ENCODE measurements around the gene IRF8. TPM values are rescaled to one million over a fixed set of nuclear protein-coding genes. Genes with fewer than 3 reads are reported as not detected.

Gene IRF8
- total and polyA plus RNA-seq, 2 of the 13 experiments (the other 11 are each of a cell fraction or from before 2014, with no cell fraction given) = not detected

- TF ChIP-seq HNF1A (IDR thresholded peaks at IDR 0.05; ENCODE audit: low read depth) (peak; percentile 86), HNF1A (CRISPR knock-in tag; IDR thresholded peaks at IDR 0.05; ENCODE audit: borderline replicate concordance) (peak; percentile 59), PAXIP1 (CRISPR knock-in tag; conservative IDR thresholded peaks at IDR 0.05) (peak; percentile 32; the same call in 1 of the 2 replicates), HNF1B (CRISPR knock-in tag; IDR thresholded peaks at IDR 0.05) (peak; percentile 74; the same call in 1 of the 2 replicates), SOX13 (IDR thresholded peaks at IDR 0.05) (no peak), SOX13 (CRISPR knock-in tag; conservative IDR thresholded peaks at IDR 0.05 in 1 of 2, IDR thresholded peaks at IDR 0.05 in 1 of 2) (peak in 1 of 2 experiments; percentile 28; a peak in 1 of 4 replicates), HNF4A (CRISPR knock-in tag; IDR thresholded peaks at IDR 0.05) (no peak), TEF (CRISPR knock-in tag; IDR thresholded peaks at IDR 0.05) (no peak), SPEN (CRISPR knock-in tag; IDR thresholded peaks at IDR 0.05; ENCODE audit: low read depth) (no peak), ZNF263 (CRISPR knock-in tag; IDR thresholded peaks at IDR 0.05) (peak; percentile 90), ZNF577 (CRISPR knock-in tag; IDR thresholded peaks at IDR 0.05; ENCODE audit: borderline replicate concordance, low read depth) (no peak), ZNF10 (CRISPR knock-in tag; IDR thresholded peaks at IDR 0.05; ENCODE audit: borderline replicate concordance, low read depth) (no peak), ZNF180 (CRISPR knock-in tag; IDR thresholded peaks at IDR 0.05; ENCODE audit: borderline replicate concordance, low read depth) (no peak), ZNF275 (CRISPR knock-in tag; IDR thresholded peaks at IDR 0.05; ENCODE audit: borderline replicate concordance) (no peak), LCORL (IDR thresholded peaks at IDR 0.05) (no peak), LCORL (CRISPR knock-in tag; IDR thresholded peaks at IDR 0.05) (no peak), FOXK2 (IDR thresholded peaks at IDR 0.05) (no peak), REXO4 (CRISPR knock-in tag; IDR thresholded peaks at IDR 0.05; ENCODE audit: borderline replicate concordance) (no peak), ZFP41 (CRISPR knock-in tag; IDR thresholded peaks at IDR 0.05; ENCODE audit: borderline replicate concordance) (0 out of 2 replicates have a peak, but pooled peaks have one; percentile 22), ZNF205 (CRISPR knock-in tag; IDR thresholded peaks at IDR 0.05) (no peak)
Measured at GRCh38 chr16:85940214-85940613, 41.3 kb downstream of the IRF8 start (continued).

Data from HepG2 (cell line).